Activated CD8-positive, alpha-beta memory T cell treated with anti-CD3 and anti-CD28 coated beads, Interleukin-2, amount 50 U/mL, for 1 hour (primary cell): Measurements from ENCODE around the gene INSR.
"Not testable (repeated sequence)": the region's sequence is repeated elsewhere in the genome, so short reads cannot be mapped to it uniquely, and the experiment has no call there.

Experiments
- DNase-seq: peaks from one replicate; pipeline ENCODE4 v3.0.0-alpha.2; 2020; ENCODE audit errors: extremely low read depth

INSR gene

DNA sequence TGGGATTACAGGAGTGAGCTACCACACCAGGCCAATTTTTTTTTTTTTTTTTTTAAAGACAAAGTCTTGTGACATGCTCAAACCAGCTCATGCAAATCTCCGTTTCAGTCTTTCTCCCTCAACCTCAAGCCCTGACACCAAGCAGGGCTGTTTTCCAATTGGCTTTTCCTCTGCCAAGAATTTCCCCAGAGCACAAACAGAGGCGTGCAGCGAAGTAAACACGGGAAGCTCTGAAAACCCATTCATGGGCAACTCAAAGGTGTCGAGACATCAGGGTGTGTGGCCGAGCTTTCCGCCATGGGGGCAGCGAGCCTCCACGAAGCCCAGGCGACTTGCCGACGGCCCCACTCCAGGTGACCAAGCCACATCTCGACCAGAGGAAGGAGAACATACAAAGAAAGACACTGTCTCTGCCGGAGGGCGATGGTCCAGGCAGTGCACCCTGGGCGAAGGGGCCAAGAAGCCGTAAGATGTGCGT is 70.0 kb downstream of the INSR start:
- no peak for DNase-seq

DNA sequence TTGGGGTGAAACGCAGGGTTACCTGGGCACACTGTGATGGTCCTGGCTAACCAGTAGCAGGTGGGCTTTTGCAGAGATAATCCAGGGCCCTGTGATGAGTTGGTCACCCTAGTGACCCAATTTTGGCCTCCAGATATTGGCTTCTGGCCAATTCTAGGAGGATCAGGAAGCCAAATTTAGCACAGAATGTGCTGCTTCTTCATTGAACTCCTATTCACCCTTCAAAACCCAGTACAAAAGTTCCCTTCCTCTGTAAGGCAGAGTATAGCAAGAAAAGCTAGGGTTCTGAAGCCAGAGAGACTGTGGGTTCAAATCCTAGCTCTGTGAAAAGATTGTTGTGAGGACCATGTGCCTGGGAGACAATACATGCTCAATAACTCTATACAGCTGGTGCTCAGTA is 70.8 kb downstream of the INSR start:
- no peak for DNase-seq

- no peak for DNase-seq
Observed at GRCh38 chr19:7219056-7219455, 75.2 kb downstream of the INSR start.

DNA sequence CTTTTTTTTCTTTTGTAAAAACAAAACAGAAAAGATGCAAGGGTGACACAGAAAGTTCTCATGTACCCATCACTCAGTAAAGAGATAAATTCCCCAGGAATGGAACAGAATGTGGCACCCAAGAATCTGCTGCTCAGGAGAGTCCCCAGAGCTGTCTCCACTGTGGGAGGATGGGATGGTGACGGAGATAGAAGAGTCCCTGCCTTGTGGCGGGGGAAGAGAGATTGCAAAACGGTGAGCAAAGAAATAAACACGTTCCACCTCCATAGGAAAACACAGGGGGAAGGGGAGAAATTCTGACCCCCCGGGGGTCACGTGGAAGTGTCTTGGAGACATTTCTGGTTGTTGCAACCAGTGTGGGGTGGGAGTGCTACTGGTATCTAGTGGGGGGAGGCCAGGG is 76.4 kb downstream of the INSR start:
- DNase-seq = no peak

DNA sequence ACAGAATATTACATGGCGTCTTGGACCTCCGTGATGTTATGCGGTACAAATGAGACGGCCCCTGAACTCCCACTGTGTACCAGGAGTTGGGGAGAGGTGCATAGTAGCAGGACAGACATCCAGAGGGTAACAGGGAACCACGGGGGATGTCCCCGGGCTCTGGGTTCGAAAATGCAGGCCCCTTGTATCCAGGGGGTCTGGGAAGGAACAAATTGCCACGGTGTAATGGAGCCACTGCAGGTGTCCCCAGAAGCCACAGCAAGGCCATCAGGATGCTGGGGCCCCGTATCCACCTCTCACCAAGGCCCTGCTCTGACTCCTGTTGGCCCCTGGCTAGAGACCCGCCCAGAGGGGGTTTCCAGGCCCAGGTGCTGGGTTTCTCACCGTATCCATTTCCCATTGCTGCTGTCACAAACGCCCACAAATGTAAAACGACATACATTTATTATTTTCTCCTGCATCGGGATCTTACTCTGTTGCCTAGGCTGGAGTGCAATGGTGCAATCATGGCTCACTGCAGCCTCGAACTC is 77.8 kb downstream of the INSR start:
- DNase-seq = no peak

DNA sequence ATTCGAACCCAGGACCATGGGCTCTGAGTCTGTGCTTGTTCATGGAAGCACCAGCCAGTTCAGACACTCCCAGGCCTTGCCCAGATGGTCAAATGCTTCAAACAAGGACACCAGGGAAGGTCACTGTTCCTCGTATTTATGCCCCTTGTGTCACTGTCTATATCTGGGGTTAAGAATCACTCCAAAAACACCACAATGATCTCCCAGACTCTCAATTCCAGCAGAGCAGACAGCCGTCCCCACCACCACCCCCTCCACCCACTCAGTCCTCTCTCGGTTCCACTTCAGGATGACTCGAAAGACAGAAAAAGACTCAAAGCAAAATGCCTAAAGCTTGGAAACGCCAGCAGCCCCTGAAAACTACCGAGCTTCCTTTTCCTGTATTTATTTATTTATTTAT is 79.0 kb downstream of the INSR start:
- DNase-seq = no peak

DNA sequence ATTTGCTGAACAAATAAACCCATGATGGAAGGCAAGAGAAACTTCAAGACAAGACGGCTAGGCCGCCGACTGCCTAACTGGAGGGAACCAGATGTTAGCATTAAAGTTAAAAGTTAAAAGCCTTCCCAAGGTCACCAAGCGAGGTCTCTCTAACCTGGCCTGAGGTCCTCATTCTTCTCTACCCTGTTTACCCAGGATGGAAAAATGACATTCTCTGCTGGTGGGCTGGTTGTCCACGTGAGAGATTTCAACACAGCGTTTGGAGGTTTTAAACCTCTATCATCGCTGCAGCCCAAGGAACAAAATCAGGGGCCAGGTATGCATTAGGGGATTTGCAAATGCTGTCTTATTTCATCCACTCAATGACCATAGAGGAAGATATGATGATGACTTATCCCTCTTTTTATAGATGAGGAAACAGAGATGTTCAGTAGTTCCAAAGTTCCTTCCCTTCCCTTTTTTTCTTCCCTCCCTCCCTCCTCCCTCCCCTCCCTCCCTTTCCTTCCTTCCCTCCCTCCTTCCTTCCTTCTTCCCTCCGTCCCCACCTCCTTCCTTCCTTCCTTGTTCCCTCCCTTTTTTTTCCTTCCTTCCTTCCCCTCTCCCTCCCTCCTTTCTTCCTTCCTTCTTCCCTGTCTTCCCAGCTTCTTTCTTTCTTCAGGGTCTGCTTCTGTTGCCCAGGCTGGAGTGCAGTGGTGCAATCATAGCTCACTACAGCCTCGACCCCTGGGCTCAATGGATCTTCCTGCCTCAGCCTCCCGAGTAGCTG is 79.7 kb downstream of the INSR start:
- DNase-seq = no peak

DNA sequence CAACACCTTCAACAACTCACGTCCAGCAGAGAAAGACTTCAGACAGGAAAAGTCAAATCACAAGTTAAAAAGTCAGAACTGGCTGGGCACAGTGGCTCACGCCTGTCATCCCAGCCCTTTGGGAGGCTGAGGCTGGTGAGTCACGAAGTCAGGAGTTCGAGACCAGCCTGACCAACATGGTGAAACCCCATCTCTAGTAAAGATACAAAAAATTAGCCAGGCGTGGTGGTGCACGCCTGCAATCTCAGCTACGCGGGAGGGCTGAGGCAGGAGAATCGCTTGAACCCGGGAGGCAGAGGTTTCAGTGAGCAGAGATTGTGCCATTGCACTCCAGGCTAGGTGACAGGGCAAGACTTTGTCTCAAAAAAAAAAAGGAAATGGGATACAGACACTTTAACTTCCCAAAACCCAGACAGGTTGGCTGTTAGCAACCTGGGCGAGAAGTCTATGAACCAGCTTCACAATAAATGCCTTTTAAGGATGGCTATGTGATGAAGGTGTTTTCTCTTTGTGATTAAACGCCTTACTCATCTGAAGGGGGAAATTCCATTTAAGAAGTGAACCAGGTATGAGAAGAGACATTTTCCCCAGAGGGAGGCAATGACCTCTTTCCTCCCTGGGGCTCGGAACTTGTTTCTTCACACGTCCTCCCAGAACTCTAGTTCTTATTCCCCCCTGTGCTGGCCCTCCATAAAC is 80.4 kb downstream of the INSR start:
- DNase-seq = no peak

DNA sequence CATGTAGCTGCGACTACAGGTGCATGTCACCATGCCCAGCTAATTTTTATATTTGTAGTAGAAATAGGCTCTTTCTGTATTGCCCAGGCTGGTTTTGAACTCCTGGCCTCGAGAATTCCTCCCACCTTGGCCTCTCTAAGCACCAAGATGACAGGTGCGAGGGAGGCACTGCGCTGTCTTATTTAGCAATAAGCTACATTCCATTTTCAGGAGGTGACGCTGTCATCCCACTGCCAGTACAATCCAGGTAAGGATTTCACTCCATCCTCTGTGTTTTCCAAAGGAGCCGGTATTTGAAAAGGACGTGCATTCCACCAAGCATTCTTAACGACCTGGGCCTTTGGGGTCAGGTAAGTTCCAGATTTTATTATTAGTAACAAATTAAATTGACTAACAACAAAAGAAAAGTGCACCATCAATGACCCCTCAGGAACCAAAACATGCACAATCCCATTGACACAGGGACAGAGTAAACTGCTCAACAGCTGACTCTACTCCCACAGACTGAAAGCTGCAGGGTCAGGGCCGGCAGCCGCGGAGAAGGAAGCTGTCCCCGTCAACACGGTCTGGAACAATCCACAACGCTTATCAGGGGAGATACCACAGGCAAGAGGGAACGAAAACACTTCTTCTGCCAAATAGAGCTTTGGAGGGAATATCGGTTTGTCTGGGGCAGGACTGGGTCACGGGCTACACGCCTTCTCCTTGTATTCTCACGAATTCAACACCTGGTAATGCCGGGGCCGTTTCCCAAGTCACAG is 82.8 kb downstream of the INSR start:
- DNase-seq = no peak

GRCh38 chr19:7210359-7210758 is 83.9 kb downstream of the INSR start:
- DNase-seq = no peak

GRCh38 chr19:7209597-7210325 is 84.5 kb downstream of the INSR start:
- not testable (repeated sequence) for DNase-seq

DNA sequence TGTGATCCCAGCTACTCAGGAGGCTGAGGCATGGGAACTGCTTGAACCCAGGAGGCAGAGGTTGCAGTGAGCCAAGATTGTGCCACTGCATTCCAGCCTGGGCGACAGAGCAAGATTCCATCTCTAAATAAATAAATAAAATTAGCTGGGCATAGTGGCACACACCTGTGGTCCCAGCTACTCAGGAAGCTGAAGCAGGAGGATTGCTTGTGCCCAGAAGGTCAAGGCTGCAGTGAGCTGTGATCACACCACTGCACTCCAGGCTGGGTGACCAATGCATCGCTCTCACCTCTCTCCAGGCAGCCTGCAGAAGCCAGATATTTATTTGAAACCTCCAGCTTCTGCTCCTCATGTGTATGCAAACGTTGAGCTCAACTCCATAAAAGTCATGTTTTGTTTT is 85.2 kb downstream of the INSR start:
- DNase-seq = not testable (repeated sequence)

- no peak for DNase-seq
Observed at GRCh38 chr19:7203332-7203731, 90.9 kb downstream of the INSR start.

DNA sequence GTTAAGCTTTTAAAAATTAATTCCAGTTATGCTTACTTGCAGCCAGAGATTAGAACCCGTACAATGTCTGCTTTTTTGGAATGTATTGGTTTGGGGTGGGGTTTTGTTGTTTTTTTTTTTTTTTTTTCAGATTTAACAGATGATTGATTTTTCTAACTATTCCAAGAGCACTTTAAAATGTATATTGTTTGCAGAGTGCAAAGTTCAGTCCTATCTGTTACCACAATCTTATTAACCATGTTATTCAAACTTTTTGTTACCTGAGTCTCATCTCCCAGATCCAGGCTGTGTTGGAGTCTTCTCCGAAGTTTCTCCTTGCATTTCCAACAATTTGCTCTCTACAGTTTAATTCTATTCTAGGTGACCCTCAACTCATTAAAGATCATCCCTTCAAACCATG is 91.3 kb downstream of the INSR start:
- no peak for DNase-seq

- no peak for DNase-seq
Observed at GRCh38 chr19:7200736-7201135, 93.5 kb downstream of the INSR start.

- no peak for DNase-seq
Observed at GRCh38 chr19:7199613-7200533, 94.3 kb downstream of the INSR start.

GRCh38 chr19:7197760-7198696 is 96.2 kb downstream of the INSR start:
- DNase-seq = peak; percentile 57

- peak; percentile 73 for DNase-seq
Observed at GRCh38 chr19:7197119-7197759, 97.0 kb downstream of the INSR start.

- DNase-seq = no peak
Observed at GRCh38 chr19:7196763-7197118, 97.5 kb downstream of the INSR start.
